K562 treated with DMSO at 1 percent for 4 hours (cell line): ENCODE measurements around the gene MYH3. TPM values are rescaled to one million over a fixed set of nuclear protein-coding genes. Genes with fewer than 3 reads are reported as not detected.

Source experiments
- total RNA-seq: library from RNA; unstranded; fragments of 300-600 nt; gene quantifications from 2 replicates; pipeline ENCODE4 v1.2.3, GENCODE V29; 2022; ENCODE audit not compliant: insufficient read depth

The MYH3 gene
- total RNA-seq = 0.19 and 0.33 TPM in 2 replicates

DNA sequence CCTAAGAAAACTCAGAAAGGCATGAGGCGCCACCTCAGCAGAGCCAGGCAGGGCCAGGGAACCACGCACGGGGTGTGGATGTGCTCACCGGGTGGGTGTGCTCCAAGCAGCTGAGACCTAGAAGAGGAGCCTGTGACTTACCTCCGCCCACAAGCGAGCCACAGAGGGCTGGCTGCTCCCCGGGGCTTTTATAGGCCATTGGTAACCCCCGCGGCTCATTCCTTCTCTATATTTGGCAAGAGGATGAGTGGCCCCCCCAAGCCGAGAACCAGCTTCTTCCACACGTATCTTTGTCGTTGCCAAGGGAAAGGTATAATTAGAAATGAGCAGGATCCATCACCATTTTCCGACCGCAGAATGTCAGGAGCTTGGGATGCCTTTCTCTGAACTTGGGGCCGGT is at the start of gene MYH3:
Gene MYH3 (minus strand): TSS at position 162 of the 400 bp plus-strand sequence. CDS start 2,245 bp downstream, outside the sequence.

DNA sequence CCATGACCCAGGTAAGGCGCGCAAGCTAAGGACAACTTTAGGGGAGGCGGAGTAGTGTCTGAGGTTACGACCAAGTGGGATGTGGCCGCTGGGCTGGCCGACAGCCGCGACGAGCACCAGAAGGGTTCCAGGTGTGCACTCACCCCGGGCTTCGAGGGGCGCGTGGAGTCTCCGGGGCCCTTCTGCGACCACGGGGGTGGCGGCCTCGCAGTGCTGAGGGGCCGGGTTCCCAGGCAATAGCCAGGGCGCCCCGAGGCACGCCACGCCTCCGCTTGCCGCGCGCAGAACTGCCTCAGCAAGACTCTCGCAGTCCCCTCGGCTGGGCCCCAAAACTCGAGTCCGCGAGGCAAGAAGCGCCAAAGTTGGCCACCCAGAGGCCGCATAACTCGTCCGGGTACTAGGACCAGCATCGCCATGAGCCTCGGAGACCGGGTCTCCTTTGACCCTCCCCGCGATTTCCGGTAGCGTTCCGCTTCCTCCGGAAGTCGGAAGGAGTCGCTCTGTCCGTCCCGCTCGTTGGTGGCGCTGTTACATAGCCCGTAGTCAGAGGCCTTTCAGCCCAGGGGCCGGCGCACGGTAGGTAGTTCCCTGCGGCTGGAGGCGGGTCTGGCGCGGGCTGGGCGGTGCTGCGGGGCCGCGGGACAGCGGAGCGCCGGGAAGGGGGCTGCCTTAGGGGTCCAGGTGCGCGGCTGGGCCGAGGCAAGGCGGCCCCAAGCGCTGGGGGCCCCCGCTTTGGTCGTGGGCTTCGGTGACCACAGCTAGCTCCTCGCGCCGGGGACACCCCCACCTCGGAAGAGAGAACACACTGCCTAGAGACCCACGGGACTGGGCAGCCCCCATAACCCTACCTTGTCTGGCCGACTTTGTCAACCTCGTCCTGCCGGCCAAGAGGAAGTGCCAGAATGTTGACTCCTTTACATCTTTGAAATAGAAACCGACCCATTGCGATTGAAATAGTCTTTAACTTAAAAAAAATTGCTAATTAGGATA is 40.3 kb upstream of the MYH3 start, which contains the start of the genes ADPRM and SCO1:
Gene ADPRM (plus strand): TSS at position 503 of the 990 bp plus-strand sequence. CDS start 7,333 bp downstream, outside the sequence.
Gene SCO1 (minus strand): TSS at position 442 of the 990 bp plus-strand sequence. CDS start 26 bp downstream, at position 416.

Other genes starting within 250 kb of the MYH3 start
- not detected in 2 replicates for gene MYH8, start 235.4 kb downstream of the MYH3 start, total RNA-seq
- not detected in 2 replicates for gene MYH4, start 187.8 kb downstream of the MYH3 start, total RNA-seq
- gene MYH1, start 138.8 kb downstream of the MYH3 start, total RNA-seq = not detected in 2 replicates
- not detected in 2 replicates for gene MYH2, start 107.7 kb downstream of the MYH3 start, total RNA-seq
- 2.7 and 5.4 TPM in 2 replicates for gene SCO1, start 40.2 kb upstream of the MYH3 start, total RNA-seq
- 7.6 and 7.8 TPM in 2 replicates for gene ADPRM, start 40.3 kb upstream of the MYH3 start, total RNA-seq
- not detected in 2 replicates for gene TMEM220, start 72.7 kb upstream of the MYH3 start, total RNA-seq
- gene TMEM238L, start 146.8 kb upstream of the MYH3 start, total RNA-seq = not detected in 2 replicates
- gene PIRT, start 180.8 kb upstream of the MYH3 start, total RNA-seq = not detected in 2 replicates